G401 (cell line): ENCODE data around the gene ITGB7. TPM values are rescaled to one million over a fixed set of nuclear protein-coding genes. Genes with fewer than 3 reads are reported as not detected.
A peak's percentile ranks its signal among the peaks of the same experiment; 100 is the strongest.
"Not testable (repeated sequence)": the region's sequence is repeated elsewhere in the genome, so short reads cannot be mapped to it uniquely, and the experiment has no call there.

ENCODE experiments used
- DNase-seq: peaks from one replicate; pipeline ENCODE4 v3.0.0-alpha.2; 2015; ENCODE audit warnings: low spot score
- in situ Hi-C: cut with HindIII; loops from 2 replicates; pipeline ENCODE4 v1.10.0; 2016; ENCODE audit warnings: low sequenced_read_pairs, mixed read lengths
- total RNA-seq: library from RNA; depleted of rRNA; stranded (reverse); fragments of >200 nt; shearing (Covaris generic); gene quantifications from 2 replicates; pipeline ENCODE4 v1.2.3, GENCODE V29; 2014; rRNA removed

Gene ITGB7
- total RNA-seq, 1 experiment from 2014 or later = 0.41 TPM

DNA sequence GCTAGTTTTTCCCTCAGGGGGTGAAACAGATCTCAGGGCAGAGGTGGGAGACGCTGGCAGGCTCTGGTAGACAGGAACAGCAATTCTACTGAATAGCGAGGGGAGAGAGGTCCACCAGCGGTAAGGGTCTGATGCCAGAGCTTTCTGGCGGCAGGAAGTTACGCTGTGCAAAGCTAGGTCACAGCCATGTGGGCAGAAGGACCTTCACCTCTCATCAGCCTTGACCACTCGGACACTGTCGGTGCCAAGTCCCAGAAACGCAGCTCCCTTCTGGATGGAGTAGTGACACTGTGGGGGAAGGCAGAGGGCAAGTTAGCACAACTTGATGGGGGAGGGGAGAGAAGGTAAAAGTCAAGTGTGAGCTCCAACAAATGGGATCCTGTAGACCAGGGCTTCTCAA is 36.8 kb downstream of the ITGB7 start:
- DNase-seq = no peak
- in situ Hi-C loops = no loop called here

- in situ Hi-C loops = no loop called here
- DNase-seq = no peak
Measured at GRCh38 chr12:53169644-53170043, 37.4 kb downstream of the ITGB7 start.

DNA sequence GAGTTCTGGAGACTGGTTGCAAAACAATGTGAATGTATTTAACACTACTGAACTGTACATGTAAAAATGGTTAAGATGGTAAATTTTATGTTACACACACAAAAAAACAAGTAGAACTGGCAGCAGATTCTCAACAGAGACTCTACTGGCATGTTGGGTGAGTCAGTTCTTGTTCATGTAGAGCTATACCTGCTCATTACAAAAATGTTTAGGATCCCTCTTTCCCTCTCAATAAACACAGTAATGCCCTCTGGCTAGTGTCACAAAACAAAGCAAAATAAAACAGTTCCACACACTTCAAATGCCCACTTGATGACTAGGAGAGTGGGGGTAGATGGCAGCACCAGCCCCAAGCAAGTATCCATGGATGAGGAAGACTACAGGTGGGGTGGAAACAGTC is 40.2 kb downstream of the ITGB7 start:
- no peak for DNase-seq
- in situ Hi-C loops = no loop called here

DNA sequence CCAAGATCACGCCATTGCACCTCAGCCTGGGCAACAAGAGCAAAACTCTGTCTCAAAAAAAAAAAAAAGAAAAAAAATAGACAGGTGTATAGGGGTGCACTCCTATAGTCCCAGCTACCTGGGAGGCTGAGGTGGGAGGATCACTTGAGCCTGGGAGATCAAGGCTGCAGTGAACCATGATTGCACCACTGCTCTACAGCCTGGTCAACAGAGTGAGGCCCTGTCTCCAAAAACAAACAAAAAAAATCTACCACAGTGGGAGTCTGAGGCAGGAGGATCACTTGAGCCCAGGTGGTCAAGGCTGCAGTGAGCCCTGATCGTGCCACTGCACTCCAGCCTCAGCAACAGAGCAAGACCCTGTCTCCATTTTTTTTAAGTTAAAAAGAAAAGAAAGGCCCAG is 44.0 kb downstream of the ITGB7 start:
- DNase-seq, in situ Hi-C loops: not testable (repeated sequence)

GRCh38 chr12:53161119-53161911 is 45.7 kb downstream of the ITGB7 start:
- in situ Hi-C loops = no loop called here
- DNase-seq = no peak

GRCh38 chr12:53160673-53161072 is 46.4 kb downstream of the ITGB7 start:
- in situ Hi-C loops = no loop called here
- no peak for DNase-seq

GRCh38 chr12:53160000-53160399 is 47.1 kb downstream of the ITGB7 start:
- in situ Hi-C loops = no loop called here
- DNase-seq = no peak

- in situ Hi-C loops = no loop called here
- peak; percentile 77 for DNase-seq
Measured at GRCh38 chr12:53159195-53159839, 47.7 kb downstream of the ITGB7 start.

GRCh38 chr12:53152390-53152789 is 54.7 kb downstream of the ITGB7 start:
- no peak for DNase-seq
- in situ Hi-C loops = no loop called here

- in situ Hi-C loops = no loop called here
- DNase-seq = no peak
Measured at GRCh38 chr12:53151039-53151438, 56.0 kb downstream of the ITGB7 start.

DNA sequence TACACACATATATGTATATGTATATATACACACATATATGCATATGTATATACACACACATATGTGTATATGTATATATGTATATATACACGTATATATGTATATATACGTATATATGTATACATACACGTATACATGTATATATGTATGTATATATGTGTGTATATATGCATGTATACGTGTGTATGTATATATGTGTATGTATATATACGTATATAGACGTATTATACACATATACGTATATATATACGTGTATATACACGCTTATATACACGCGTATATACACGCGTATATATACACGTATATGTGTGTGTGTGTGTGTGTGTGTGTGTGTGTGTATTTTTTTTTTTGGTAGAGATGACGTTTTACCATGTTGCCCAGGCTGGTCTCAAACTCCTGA is 59.4 kb downstream of the ITGB7 start:
- in situ Hi-C loops = no loop called here
- no peak for DNase-seq

DNA sequence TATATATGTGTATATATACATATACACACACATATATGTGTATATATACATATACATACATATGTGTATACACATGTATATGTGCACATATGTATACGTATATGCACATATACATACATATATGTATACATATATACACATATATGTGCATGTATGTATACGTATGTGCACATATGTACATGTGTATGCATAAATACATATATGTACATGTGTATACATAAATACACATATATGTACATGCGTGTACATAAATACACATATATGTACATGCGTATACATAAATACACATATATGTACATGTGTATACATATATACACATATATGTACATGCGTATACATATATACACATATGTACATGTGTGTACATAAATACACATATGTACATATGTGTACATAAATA is 59.9 kb downstream of the ITGB7 start:
- no peak for DNase-seq
- in situ Hi-C loops = no loop called here

- DNase-seq = no peak
- in situ Hi-C loops = no loop called here
Measured at GRCh38 chr12:53145383-53146260, 61.4 kb downstream of the ITGB7 start.

DNA sequence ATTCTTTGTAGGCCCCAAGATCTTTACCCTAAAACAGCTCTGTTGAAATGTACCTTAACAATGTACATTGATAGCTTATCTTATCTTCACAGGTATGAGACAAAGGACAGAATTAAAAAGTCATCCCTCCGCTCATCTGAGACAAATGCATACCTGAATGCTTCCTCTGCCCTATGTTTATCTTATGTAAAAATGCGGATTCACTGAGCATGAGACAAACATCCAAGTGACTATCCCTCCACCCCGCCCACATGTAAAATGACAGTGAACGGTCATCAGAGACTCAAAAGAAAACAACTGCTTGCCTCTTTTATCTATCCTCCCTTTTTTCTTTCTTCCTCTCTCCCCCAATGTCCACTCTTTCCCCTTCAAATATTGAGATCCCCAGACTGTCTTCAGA is 63.7 kb downstream of the ITGB7 start:
- in situ Hi-C loops = no loop called here
- DNase-seq = no peak

Other genes starting within 250 kb of the ITGB7 start
- gene EIF4B, start 200.8 kb downstream of the ITGB7 start, total RNA-seq = 1,115 and 1,229 TPM in 2 replicates
- gene TNS2, start 157.2 kb downstream of the ITGB7 start, total RNA-seq = 13.7 and 21.0 TPM in 2 replicates
- gene SPRYD3, start 127.9 kb downstream of the ITGB7 start, total RNA-seq = 16.7 and 21.4 TPM in 2 replicates
- 29.3 and 50.2 TPM in 2 replicates for gene IGFBP6, start 109.6 kb downstream of the ITGB7 start, total RNA-seq
- not detected in 2 replicates for gene SOAT2, start 103.8 kb downstream of the ITGB7 start, total RNA-seq
- gene ZNF740, start 26.5 kb downstream of the ITGB7 start, total RNA-seq = 12.1 and 19.4 TPM in 2 replicates
- 2.0 and 7.2 TPM in 2 replicates for gene CSAD, start 26.3 kb downstream of the ITGB7 start, total RNA-seq
- 48.6 and 58.9 TPM in 2 replicates for gene RARG, start 25.0 kb upstream of the ITGB7 start, total RNA-seq
- gene ESPL1, start 61.0 kb upstream of the ITGB7 start, total RNA-seq = 21.8 and 23.1 TPM in 2 replicates
- 302 and 381 TPM in 2 replicates for gene PFDN5, start 88.3 kb upstream of the ITGB7 start, total RNA-seq
- gene MYG1, start 92.4 kb upstream of the ITGB7 start, total RNA-seq = 43.8 and 43.9 TPM in 2 replicates
- gene AAAS, start 114.4 kb upstream of the ITGB7 start, total RNA-seq = 103 and 105 TPM in 2 replicates
- gene SP7, start 129.1 kb upstream of the ITGB7 start, total RNA-seq = 0.41 TPM in 1 of 2 replicates, not detected in the other
- gene SP1, start 172.9 kb upstream of the ITGB7 start, total RNA-seq = 26.6 and 40.0 TPM in 2 replicates
- gene AMHR2, start 216.6 kb upstream of the ITGB7 start, total RNA-seq = not detected in 2 replicates
- gene PRR13, start 234.5 kb upstream of the ITGB7 start, total RNA-seq = 83.1 and 127 TPM in 2 replicates
- 144 and 145 TPM in 2 replicates for gene PCBP2, start 244.9 kb upstream of the ITGB7 start, total RNA-seq